Measurements from ENCODE around the gene STRN4. TPM values are rescaled to one million over a fixed set of nuclear protein-coding genes. Genes with fewer than 3 reads are reported as not detected.

The STRN4 gene
- total RNA-seq, 2 experiments from 2014 or later, result 52.5 to 63.5 TPM

- Mint-ChIP-seq H3K27ac (no peak overlapping the region), H3K9me3 (no peaks in the 10 kb centered on the region), H3K4me1 (ENCODE audit: low read depth) (peaks cover 2% of the 10 kb centered on the region), H3K4me3 (no peak overlapping the region), H3K36me3 (ENCODE audit: low read depth) (peaks cover 5% of the 10 kb centered on the region), H3K27me3 (no peaks in the 10 kb centered on the region)
- ChIA-PET CTCF (interaction anchor here (1.2 to 11.0 kb wide), 3 partner anchors 31 to 82 kb away, joined by 3 to 147 read pairs (median 8); no protein-coding TSS in a partner anchor), POLR2A (interaction anchor here (0.8 to 1.1 kb wide), 2 partner anchors 50 to 63 kb away, joined by 3 read pairs; no protein-coding TSS in a partner anchor)
- intact Hi-C loops (cut with micrococcal nuclease), result no loop called here
- DNase-seq (no peak), ATAC-seq (no peak)
- TF ChIP-seq, protein P1, sequence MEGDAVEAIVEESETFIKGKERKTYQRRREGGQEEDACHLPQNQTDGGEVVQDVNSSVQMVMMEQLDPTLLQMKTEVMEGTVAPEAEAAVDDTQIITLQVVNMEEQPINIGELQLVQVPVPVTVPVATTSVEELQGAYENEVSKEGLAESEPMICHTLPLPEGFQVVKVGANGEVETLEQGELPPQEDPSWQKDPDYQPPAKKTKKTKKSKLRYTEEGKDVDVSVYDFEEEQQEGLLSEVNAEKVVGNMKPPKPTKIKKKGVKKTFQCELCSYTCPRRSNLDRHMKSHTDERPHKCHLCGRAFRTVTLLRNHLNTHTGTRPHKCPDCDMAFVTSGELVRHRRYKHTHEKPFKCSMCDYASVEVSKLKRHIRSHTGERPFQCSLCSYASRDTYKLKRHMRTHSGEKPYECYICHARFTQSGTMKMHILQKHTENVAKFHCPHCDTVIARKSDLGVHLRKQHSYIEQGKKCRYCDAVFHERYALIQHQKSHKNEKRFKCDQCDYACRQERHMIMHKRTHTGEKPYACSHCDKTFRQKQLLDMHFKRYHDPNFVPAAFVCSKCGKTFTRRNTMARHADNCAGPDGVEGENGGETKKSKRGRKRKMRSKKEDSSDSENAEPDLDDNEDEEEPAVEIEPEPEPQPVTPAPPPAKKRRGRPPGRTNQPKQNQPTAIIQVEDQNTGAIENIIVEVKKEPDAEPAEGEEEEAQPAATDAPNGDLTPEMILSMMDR (IDR thresholded peaks at IDR 0.05), result no peak
Observed at GRCh38 chr19:46759206-46759605, 13.0 kb upstream of the STRN4 start.

DNA sequence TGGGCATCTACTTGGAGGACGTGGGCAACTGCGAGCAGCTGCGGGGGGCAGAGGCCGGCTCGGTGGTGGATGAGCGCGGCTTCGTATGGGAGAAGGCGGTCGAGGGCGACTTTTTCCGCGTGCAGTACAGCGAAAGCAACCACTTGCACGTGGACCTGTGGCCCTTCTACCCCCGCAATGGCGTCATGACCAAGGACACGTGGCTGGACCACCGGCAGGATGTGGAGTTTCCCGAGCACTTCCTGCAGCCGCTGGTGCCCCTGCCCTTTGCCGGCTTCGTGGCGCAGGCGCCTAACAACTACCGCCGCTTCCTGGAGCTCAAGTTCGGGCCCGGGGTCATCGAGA, 10.3 kb upstream of the STRN4 start:
- Mint-ChIP-seq H3K36me3 (ENCODE audit: low read depth) (peaks cover 10% of the 10 kb centered on the region), H3K4me3 (no peak overlapping the region), H3K27me3 (no peaks in the 10 kb centered on the region), H3K4me1 (ENCODE audit: low read depth) (peaks cover 8% of the 10 kb centered on the region), H3K9me3 (no peaks in the 10 kb centered on the region), H3K27ac (no peak overlapping the region)
- POLR2A ChIA-PET, result interaction anchor here (1.0 to 1.4 kb wide), 3 partner anchors 32 to 70 kb away, joined by 3 to 4 read pairs (median 4); partner anchors contain the start of gene SLC1A5
- DNase-seq (peak; percentile 50), ATAC-seq (no peak)
- CTCF ChIA-PET, result interaction anchor here (0.9 to 11.0 kb wide), 7 partner anchors 10 to 85 kb away, joined by 3 to 147 read pairs (median 6); no protein-coding TSS in a partner anchor
- intact Hi-C loops (cut with micrococcal nuclease), result loop anchor here (2.0 kb wide), 1 partner anchor 84 kb away; no protein-coding TSS in a partner anchor
- TF ChIP-seq, protein P1 (IDR thresholded peaks at IDR 0.05), result no peak

- POLR2A ChIA-PET, result interaction anchor here (1.0 to 1.4 kb wide), 3 partner anchors 32 to 71 kb away, joined by 3 to 4 read pairs (median 4); partner anchors contain the start of gene SLC1A5
- ATAC-seq, result no peak
- H3K4me3 Mint-ChIP-seq, result no peak overlapping the region
- DNase-seq, result no peak
- CTCF ChIA-PET, result interaction anchor here (0.9 to 11.0 kb wide), 8 partner anchors 11 to 85 kb away, joined by 3 to 147 read pairs (median 10); no protein-coding TSS in a partner anchor
- peaks cover 8% of the 10 kb centered on the region for H3K4me1 Mint-ChIP-seq (ENCODE audit: low read depth)
- no peak overlapping the region for H3K27ac Mint-ChIP-seq
- no peaks in the 10 kb centered on the region for H3K27me3 Mint-ChIP-seq
- TF ChIP-seq, protein P1 (IDR thresholded peaks at IDR 0.05), result no peak
- peaks cover 10% of the 10 kb centered on the region for H3K36me3 Mint-ChIP-seq (ENCODE audit: low read depth)
- no peaks in the 10 kb centered on the region for H3K9me3 Mint-ChIP-seq
- intact Hi-C loops (cut with micrococcal nuclease), result loop anchor here (2.0 kb wide), 1 partner anchor 85 kb away; no protein-coding TSS in a partner anchor
Observed at GRCh38 chr19:46755853-46756543, 9.7 kb upstream of the STRN4 start.

- Mint-ChIP-seq H3K4me1 (ENCODE audit: low read depth) (peaks cover 8% of the 10 kb centered on the region), H3K9me3 (no peaks in the 10 kb centered on the region), H3K4me3 (no peak overlapping the region), H3K36me3 (ENCODE audit: low read depth) (peaks cover 10% of the 10 kb centered on the region), H3K27me3 (no peaks in the 10 kb centered on the region), H3K27ac (no peak overlapping the region)
- POLR2A ChIA-PET, result interaction anchor here (1.4 to 2.1 kb wide), 2 partner anchors 34 to 66 kb away, joined by 3 to 8 read pairs; partner anchors contain the start of gene SLC1A5
- DNase-seq, result no peak
- ATAC-seq, result no peak
- CTCF ChIA-PET, result interaction anchor here (2.5 to 11.0 kb wide), 3 partner anchors 12 to 86 kb away, joined by 16 to 147 read pairs (median 26); no protein-coding TSS in a partner anchor
- TF ChIP-seq, protein P1 (IDR thresholded peaks at IDR 0.05), result no peak
- intact Hi-C loops (cut with micrococcal nuclease), result no loop called here
Observed at GRCh38 chr19:46755077-46755852, 9.0 kb upstream of the STRN4 start.
